ENCODE measurements around the gene GUCY1A1. TPM values are rescaled to one million over a fixed set of nuclear protein-coding genes. Genes with fewer than 3 reads are reported as not detected.

GUCY1A1 gene
- total RNA-seq, 1 experiment from 2014 or later = 0.17 TPM

DNA sequence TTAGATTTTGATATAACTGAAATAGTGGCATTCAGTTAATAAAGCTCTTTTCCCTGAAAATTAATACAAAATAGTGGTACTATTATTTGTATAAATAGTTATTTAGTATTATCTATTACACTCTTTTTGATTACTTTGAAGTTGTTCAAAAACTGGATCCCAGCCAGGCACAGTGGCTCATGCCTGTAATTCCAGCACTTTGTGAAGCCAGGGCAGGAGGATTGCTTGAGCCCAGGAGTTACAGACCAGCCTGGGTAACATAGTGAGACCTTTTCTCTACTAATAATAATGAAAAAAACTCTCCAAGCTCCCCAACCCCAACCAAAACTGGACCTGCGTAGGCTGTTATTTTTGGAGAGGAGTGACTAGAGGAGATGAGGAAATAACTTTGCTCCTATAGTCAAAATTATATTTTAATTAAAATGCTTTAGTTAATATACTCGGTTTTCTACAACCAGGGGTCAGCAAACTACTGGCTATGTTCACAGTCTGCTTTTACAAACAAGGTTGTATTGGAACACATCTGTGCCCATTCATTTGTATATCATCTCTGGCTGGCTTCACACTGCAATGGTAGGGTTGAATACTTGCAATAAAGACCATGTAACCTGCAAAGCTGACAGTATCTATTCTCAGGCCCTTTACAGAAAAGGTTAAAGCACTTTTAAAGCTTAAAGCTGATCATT, 27.6 kb downstream of the GUCY1A1 start:
- H2AFZ ChIP-seq = no peak overlapping the region
- no peak overlapping the region for H3K4me2 ChIP-seq
- H3K9me3 ChIP-seq (ENCODE audit: insufficient read depth, low read depth) = no peaks in the 10 kb centered on the region
- H3K4me1 ChIP-seq (replicated peaks; ENCODE audit: insufficient read depth) = no peaks in the 10 kb centered on the region
- no TSS peak for BruUV-seq (replicated peaks)
- ChIA-PET CTCF (no interaction called here), POLR2A (ENCODE audit: unreplicated experiment) (interaction anchor here (0.6 kb wide), 1 partner anchor 369 kb away, joined by 10 read pairs; no protein-coding TSS in a partner anchor)
- H3K27ac ChIP-seq = no peak overlapping the region
- no peak overlapping the region for H3K4me3 ChIP-seq
- no peaks in the 10 kb centered on the region for H4K20me1 ChIP-seq (ENCODE audit: insufficient read depth)
- no peaks in the 10 kb centered on the region for H3K9me2 ChIP-seq (ENCODE audit: insufficient read depth)
- TF ChIP-seq, protein P1, sequence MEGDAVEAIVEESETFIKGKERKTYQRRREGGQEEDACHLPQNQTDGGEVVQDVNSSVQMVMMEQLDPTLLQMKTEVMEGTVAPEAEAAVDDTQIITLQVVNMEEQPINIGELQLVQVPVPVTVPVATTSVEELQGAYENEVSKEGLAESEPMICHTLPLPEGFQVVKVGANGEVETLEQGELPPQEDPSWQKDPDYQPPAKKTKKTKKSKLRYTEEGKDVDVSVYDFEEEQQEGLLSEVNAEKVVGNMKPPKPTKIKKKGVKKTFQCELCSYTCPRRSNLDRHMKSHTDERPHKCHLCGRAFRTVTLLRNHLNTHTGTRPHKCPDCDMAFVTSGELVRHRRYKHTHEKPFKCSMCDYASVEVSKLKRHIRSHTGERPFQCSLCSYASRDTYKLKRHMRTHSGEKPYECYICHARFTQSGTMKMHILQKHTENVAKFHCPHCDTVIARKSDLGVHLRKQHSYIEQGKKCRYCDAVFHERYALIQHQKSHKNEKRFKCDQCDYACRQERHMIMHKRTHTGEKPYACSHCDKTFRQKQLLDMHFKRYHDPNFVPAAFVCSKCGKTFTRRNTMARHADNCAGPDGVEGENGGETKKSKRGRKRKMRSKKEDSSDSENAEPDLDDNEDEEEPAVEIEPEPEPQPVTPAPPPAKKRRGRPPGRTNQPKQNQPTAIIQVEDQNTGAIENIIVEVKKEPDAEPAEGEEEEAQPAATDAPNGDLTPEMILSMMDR (conservative IDR thresholded peaks at IDR 0.05) = no peak
- TF ChIP-seq EZH2 (IDR thresholded peaks at IDR 0.05; ENCODE audit: low read depth) = no peak
- no peaks in the 10 kb centered on the region for H3K27me3 ChIP-seq (ENCODE audit: insufficient read depth, low read depth)
- no peak for DNase-seq
- H3F3A ChIP-seq (ENCODE audit: insufficient read depth, low read depth) = no peaks in the 10 kb centered on the region
- H3K36me3 ChIP-seq (ENCODE audit: low read depth) = no peaks in the 10 kb centered on the region
- H3K79me2 ChIP-seq (ENCODE audit: low read depth) = no peaks in the 10 kb centered on the region
- intact Hi-C loops (cut with micrococcal nuclease; ENCODE audit: unreplicated experiment) = no loop called here

DNA sequence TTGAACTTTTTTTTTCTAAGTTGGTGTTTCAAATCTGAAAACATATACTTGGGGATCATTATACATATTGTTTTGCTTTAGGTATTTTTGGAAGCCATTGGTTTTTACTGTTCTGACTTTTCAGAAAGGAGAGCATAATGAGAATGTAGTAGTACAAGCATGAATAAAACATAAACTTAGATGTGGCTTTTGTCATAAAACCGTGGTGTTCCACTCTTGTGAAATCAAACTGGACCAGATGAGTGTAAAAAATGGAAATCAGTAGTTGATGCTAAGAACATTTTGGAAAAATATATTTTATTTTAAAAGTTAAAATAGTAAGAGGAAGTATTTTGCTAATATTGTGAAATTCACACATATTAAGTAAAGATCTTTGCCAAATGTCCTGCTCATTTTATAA, 29.6 kb downstream of the GUCY1A1 start:
- no peaks in the 10 kb centered on the region for H3K9me3 ChIP-seq (ENCODE audit: insufficient read depth, low read depth)
- H3K27ac ChIP-seq = no peak overlapping the region
- intact Hi-C loops (cut with micrococcal nuclease; ENCODE audit: unreplicated experiment) = no loop called here
- BruUV-seq (replicated peaks) = no TSS peak
- no peak overlapping the region for H3K4me2 ChIP-seq
- ChIA-PET CTCF (no interaction called here), POLR2A (ENCODE audit: unreplicated experiment) (no interaction called here)
- no peaks in the 10 kb centered on the region for H3K9me2 ChIP-seq (ENCODE audit: insufficient read depth)
- H3K27me3 ChIP-seq (ENCODE audit: insufficient read depth, low read depth) = no peaks in the 10 kb centered on the region
- no peaks in the 10 kb centered on the region for H3K79me2 ChIP-seq (ENCODE audit: low read depth)
- no peaks in the 10 kb centered on the region for H3K36me3 ChIP-seq (ENCODE audit: low read depth)
- no peak overlapping the region for H2AFZ ChIP-seq
- H3F3A ChIP-seq (ENCODE audit: insufficient read depth, low read depth) = no peaks in the 10 kb centered on the region
- no peaks in the 10 kb centered on the region for H4K20me1 ChIP-seq (ENCODE audit: insufficient read depth)
- DNase-seq = no peak
- TF ChIP-seq, protein P1 (conservative IDR thresholded peaks at IDR 0.05) = no peak
- no peak for TF ChIP-seq EZH2 (IDR thresholded peaks at IDR 0.05; ENCODE audit: low read depth)
- H3K4me3 ChIP-seq = no peak overlapping the region
- no peaks in the 10 kb centered on the region for H3K4me1 ChIP-seq (replicated peaks; ENCODE audit: insufficient read depth)

DNA sequence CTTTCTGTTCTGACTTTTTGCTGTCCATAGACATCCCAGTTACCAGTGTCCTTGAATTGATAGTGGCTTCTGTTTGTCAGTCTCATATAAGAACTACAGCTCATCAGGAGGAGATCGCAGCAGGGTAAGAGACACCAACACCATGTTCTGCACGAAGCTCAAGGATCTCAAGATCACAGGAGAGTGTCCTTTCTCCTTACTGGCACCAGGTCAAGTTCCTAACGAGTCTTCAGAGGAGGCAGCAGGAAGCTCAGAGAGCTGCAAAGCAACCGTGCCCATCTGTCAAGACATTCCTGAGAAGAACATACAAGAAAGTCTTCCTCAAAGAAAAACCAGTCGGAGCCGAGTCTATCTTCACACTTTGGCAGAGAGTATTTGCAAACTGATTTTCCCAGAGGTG, 30.1 kb downstream of the GUCY1A1 start:
- Histone ChIP-seq H3K4me1 (replicated peaks; ENCODE audit: insufficient read depth) (no peaks in the 10 kb centered on the region), H3K9me3 (ENCODE audit: insufficient read depth, low read depth) (no peaks in the 10 kb centered on the region), H3K27me3 (ENCODE audit: insufficient read depth, low read depth) (no peaks in the 10 kb centered on the region), H3K27ac (no peak overlapping the region), H3K4me3 (no peak overlapping the region), H3K36me3 (ENCODE audit: low read depth) (no peaks in the 10 kb centered on the region), H3K79me2 (ENCODE audit: low read depth) (no peaks in the 10 kb centered on the region), H3K4me2 (no peak overlapping the region), H2AFZ (no peak overlapping the region), H3F3A (ENCODE audit: insufficient read depth, low read depth) (no peaks in the 10 kb centered on the region), H4K20me1 (ENCODE audit: insufficient read depth) (no peaks in the 10 kb centered on the region), H3K9me2 (ENCODE audit: insufficient read depth) (no peaks in the 10 kb centered on the region)
- DNase-seq = no peak
- intact Hi-C loops (cut with micrococcal nuclease; ENCODE audit: unreplicated experiment) = no loop called here
- ChIA-PET CTCF (no interaction called here), POLR2A (ENCODE audit: unreplicated experiment) (no interaction called here)
- BruUV-seq (replicated peaks) = no TSS peak
- TF ChIP-seq, protein P1 (conservative IDR thresholded peaks at IDR 0.05) = no peak
- no peak for TF ChIP-seq EZH2 (IDR thresholded peaks at IDR 0.05; ENCODE audit: low read depth)
